Motor neuron (in vitro differentiated cells): ENCODE measurements around the gene GLYAT. TPM values are rescaled to one million over a fixed set of nuclear protein-coding genes. Genes with fewer than 3 reads are reported as not detected.

Source experiments
- total RNA-seq, 8 experiments: library from RNA; unstranded; fragments of 300-600 nt; gene quantifications; 2 replicates each; pipeline versions ENCODE4 v1.2.3 to v1.2.4, GENCODE V29; 2022

GLYAT gene
- total RNA-seq, 8 experiments from 2014 or later: 0.09 to 0.86 (median 0.36) TPM; not detected in 3

Other genes with a start within 250 kb of the GLYAT start
- gene OR5B21, start 223.8 kb downstream of the GLYAT start, total RNA-seq: 1 to 10 TPM in 1 of 8 experiments, under 1 TPM in 3, not detected in 4; 0.32 to 1.1 (median 0.41) TPM
- gene LPXN, start 156.1 kb downstream of the GLYAT start, total RNA-seq: 1 to 10 TPM; 2.4 to 10.0 (median 5.9) TPM
- 10 to 100 TPM; 24.5 to 68.7 (median 45.2) TPM for gene ZFP91, start 152.9 kb downstream of the GLYAT start, total RNA-seq
- 1 to 10 TPM in 6 of 8 experiments, under 1 TPM in 2; 0.60 to 4.8 (median 1.3) TPM for gene CNTF, start 109.3 kb downstream of the GLYAT start, total RNA-seq
- gene GLYATL2, start 112.8 kb upstream of the GLYAT start, total RNA-seq: 10 to 100 TPM in 1 of 8 experiments, 1 to 10 TPM in 6, not detected in 1; 1.0 to 19.4 (median 2.0) TPM
- gene GLYATL1, start 207.5 kb upstream of the GLYAT start, total RNA-seq: 1 to 10 TPM in 5 of 8 experiments, under 1 TPM in 2, not detected in 1; 0.71 to 4.5 (median 1.7) TPM